HG03520 (cell line): Measurements from ENCODE around the gene CAMTA1.
"Not testable (repeated sequence)": the region's sequence is repeated elsewhere in the genome, so short reads cannot be mapped to it uniquely, and the experiment has no call there.

ENCODE experiments used
- ATAC-seq: cut with Tn5 transposase; IDR thresholded peaks from one replicate; pipeline ENCODE4 v1.9.1; 2021; ENCODE audit warnings: mild to moderate bottlenecking, moderate library complexity; ENCODE audit not compliant: unreplicated experiment

Gene CAMTA1

GRCh38 chr1:7375329-7375728 is 590.1 kb downstream of the CAMTA1 start:
- ATAC-seq = no peak

- no peak for ATAC-seq
Observed at GRCh38 chr1:7375781-7376660, 590.8 kb downstream of the CAMTA1 start.

GRCh38 chr1:7376676-7377075 is 591.4 kb downstream of the CAMTA1 start:
- no peak for ATAC-seq

- ATAC-seq = no peak
Observed at GRCh38 chr1:7378346-7379130, 593.3 kb downstream of the CAMTA1 start.

- no peak for ATAC-seq
Observed at GRCh38 chr1:7379441-7379971, 594.3 kb downstream of the CAMTA1 start.

GRCh38 chr1:7380068-7380467 is 594.8 kb downstream of the CAMTA1 start:
- not testable (repeated sequence) for ATAC-seq

GRCh38 chr1:7380712-7381111 is 595.5 kb downstream of the CAMTA1 start:
- ATAC-seq = no peak

GRCh38 chr1:7381729-7382128 is 596.5 kb downstream of the CAMTA1 start:
- not testable (repeated sequence) for ATAC-seq

GRCh38 chr1:7382971-7383370 is 597.7 kb downstream of the CAMTA1 start:
- no peak for ATAC-seq

GRCh38 chr1:7383671-7384520 is 598.6 kb downstream of the CAMTA1 start:
- no peak for ATAC-seq

- ATAC-seq = no peak
Observed at GRCh38 chr1:7384679-7385078, 599.4 kb downstream of the CAMTA1 start.

- no peak for ATAC-seq
Observed at GRCh38 chr1:7385471-7386225, 600.4 kb downstream of the CAMTA1 start.

GRCh38 chr1:7386226-7387052 is 601.2 kb downstream of the CAMTA1 start:
- ATAC-seq = no peak

GRCh38 chr1:7387053-7387927 is 602.0 kb downstream of the CAMTA1 start:
- ATAC-seq = no peak

- ATAC-seq = no peak
Observed at GRCh38 chr1:7388141-7388487, 602.9 kb downstream of the CAMTA1 start.

- no peak for ATAC-seq
Observed at GRCh38 chr1:7388488-7389185, 603.4 kb downstream of the CAMTA1 start.

GRCh38 chr1:7389201-7389905 is 604.1 kb downstream of the CAMTA1 start:
- ATAC-seq = no peak
